Fibroblast of skin of back (primary cell): ENCODE data around the gene FAM161B. TPM values are rescaled to one million over a fixed set of nuclear protein-coding genes. Genes with fewer than 3 reads are reported as not detected.
A peak's percentile ranks its signal among the peaks of the same experiment; 100 is the strongest.
"Not testable (repeated sequence)": the region's sequence is repeated elsewhere in the genome, so short reads cannot be mapped to it uniquely, and the experiment has no call there.

Experiments used
- DNase-seq: peaks from one replicate; pipeline ENCODE4 v3.0.0-alpha.2; 2013
- polyA plus RNA-seq, 2 experiments: library from polyadenylated mRNA; unstranded; fragments of 120-200 nt; gene quantifications; one replicate each; pipeline ENCODE4 v1.2.1, GENCODE V29; 2013; ENCODE audit not compliant: insufficient read length in 2 of 2

Gene FAM161B, protein sequence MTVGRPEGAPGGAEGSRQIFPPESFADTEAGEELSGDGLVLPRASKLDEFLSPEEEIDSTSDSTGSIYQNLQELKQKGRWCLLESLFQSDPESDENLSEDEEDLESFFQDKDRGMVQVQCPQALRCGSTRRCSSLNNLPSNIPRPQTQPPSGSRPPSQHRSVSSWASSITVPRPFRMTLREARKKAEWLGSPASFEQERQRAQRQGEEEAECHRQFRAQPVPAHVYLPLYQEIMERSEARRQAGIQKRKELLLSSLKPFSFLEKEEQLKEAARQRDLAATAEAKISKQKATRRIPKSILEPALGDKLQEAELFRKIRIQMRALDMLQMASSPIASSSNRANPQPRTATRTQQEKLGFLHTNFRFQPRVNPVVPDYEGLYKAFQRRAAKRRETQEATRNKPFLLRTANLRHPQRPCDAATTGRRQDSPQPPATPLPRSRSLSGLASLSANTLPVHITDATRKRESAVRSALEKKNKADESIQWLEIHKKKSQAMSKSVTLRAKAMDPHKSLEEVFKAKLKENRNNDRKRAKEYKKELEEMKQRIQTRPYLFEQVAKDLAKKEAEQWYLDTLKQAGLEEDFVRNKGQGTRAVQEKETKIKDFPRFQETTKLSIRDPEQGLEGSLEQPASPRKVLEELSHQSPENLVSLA
- polyA plus RNA-seq (2013, experiment 1 of 2; ENCODE audit: insufficient read length), result 4.1 TPM
- polyA plus RNA-seq (2013, experiment 2 of 2; ENCODE audit: insufficient read length), result 4.1 TPM

DNA sequence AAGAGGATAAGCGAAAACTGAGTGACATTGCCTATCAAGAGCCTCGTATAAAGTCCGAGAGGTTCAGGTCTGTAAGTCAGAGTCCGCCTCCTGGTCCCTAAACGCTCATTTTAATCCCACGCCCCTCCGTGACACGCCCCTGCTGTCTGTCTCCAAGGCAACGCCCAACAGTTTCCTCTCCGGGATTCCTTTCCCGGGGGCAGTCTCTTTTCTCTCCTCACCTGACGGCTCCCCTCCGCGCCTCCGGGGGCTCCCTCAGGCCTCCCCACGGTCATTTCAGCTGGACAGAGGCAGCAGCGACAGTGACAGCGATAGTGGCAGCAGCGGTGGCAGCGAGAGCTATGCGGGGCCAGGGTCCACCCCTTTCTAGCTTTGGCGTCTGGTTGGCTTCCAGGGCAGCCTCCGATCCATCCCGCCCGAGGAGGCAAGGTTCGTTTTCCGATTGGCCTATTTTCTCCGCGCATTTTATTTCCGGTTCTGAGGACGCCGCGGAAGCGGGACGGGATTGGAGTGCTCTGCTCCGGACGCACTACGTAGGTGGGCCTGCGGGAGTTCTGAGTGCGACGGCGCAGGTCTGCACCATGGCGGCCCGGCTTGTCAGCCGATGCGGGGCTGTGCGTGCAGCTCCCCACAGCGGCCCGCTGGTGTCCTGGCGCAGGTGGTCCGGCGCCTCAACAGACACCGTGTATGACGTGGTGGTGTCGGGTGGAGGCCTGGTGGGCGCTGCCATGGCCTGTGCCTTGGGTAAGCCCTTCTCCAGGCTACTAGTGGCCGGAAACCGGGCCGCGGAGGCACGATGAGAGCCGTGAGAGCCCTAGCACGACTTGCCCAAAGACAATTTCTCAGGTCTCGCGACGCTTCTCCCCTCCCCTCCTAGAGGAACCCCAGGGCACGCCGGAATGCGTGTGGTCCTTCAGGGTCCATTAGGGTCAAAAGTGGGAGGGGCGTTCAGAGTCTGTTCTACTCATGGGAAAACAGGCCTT lies at the start of gene FAM161B, which contains the start of gene COQ6:
Gene FAM161B, minus strand, starts transcription at position 343 of the 983 bp plus-strand sequence. Its CDS starts 68 bp downstream, at position 275.
Gene COQ6, plus strand, starts transcription at position 551 of the 983 bp plus-strand sequence. Its CDS starts 31 bp downstream, at position 582.
- DNase-seq, result peak; percentile 98

DNA sequence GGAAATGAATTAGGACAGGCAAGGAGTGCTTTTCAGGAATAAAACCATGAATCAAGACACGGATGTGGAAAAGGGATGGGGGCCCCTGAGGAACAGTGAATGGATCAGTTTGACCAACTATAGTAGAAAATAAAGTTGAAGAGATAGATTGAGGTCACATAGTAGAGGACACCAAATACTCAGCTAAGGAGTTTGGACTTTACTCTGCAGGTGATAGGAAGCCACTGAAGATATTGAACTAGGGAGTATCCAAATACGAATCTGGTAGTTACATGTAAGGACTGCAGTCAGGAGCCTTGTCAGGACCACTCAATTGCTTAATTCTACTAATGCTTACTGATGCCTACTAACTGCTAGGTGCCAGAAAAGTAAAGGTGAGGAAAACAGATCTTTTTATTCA lies 48.8 kb upstream of the FAM161B start:
- DNase-seq, result no peak

DNA sequence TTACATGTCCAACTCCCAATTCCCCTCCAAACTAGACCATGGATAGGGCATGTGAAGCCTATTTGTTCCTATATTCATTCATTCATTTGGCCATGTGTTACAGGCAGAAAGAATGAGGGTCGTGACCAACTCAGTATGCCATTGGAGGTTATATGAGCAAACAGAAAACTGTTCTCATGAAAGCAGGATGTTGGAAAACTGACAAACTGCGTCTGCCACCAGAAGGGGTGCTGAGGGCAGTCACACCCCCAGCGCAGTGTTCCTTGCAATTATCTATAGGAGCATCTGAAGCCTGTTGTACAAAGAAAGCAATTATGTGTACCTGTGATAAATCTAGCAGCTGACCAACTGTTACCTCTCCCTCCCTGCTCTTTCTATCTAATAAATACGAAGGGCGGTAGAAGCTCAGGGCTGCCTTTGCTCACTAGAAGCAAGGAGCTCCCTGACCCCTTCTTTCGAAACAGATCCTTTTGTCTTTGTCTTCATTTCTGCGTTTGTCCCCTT lies 48.1 kb upstream of the FAM161B start:
- DNase-seq, result no peak

DNA sequence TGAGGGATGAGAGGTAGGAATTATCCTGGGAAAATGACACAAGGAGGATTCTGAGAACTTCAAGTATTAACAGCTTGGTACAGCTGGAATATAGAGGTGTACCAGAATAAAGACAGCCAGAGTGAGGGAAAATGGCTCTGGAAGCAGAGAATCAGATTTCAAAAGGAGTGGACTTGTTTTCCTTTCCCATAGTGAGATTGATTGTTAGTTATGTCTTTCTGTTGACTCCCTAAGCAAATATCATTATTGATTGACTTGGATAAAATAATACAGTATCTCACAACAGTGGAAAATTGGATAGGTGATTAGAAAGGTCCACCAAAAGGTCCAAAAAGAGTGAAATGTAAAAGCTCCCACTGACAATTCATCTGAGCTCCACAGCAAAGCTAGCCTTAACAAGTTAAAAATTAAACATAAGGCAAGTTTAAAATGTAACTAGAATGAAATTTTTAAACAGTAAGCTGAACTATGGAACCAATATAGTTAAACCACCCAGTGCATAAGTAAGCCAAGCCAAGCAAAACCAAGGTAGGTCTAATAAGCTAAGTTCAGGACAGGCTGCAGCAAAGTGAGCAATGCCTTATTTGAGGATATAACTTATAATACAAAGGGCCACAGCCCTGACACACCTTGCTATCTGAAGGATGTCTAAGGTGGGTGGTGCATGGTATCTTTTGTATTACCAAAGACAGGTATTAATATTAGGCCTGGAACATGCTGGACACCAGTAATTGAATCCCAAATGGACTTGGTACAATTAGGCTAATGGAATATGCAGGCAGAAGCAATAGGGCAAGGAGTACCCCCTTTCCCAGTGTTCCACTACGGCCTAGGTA lies 47.4 kb upstream of the FAM161B start:
- DNase-seq, result no peak

DNA sequence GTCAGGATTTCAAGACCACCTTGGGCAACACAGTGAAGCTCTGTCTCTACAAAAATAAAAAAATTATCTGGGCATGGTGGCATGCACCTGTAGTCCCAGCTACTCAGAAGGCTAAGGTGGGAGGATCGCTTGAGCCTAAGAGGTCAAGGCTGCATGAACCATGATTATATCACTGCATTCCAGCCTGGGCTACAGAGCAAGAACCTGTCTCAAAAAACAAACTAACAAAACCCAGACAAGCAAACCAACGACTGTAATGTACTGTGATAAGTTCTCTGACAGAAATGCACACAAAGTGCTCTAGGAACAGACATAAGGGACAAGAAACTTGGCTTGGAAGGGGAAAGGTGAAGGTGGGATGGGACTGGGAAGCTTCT lies 46.8 kb upstream of the FAM161B start:
- no peak for DNase-seq

DNA sequence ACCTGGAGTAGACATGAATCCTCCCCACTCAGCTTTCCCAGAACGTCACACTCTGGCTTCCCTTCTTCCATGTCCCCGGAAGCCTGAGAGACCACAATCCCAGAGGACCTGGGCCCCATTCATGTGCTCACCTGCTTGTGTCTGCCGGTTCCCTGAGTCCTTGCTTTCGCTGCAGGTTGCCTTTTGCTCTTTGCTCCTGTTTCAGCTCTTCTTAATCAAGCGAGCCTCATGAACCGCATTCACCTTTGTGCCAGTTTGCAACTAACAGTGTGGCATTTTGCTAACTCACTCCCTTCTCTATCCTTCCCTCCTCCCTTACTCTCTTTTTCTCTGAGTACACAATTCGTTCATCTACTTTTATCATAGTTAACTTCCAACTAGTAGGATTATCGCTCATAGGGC lies 46.1 kb upstream of the FAM161B start:
- no peak for DNase-seq

DNA sequence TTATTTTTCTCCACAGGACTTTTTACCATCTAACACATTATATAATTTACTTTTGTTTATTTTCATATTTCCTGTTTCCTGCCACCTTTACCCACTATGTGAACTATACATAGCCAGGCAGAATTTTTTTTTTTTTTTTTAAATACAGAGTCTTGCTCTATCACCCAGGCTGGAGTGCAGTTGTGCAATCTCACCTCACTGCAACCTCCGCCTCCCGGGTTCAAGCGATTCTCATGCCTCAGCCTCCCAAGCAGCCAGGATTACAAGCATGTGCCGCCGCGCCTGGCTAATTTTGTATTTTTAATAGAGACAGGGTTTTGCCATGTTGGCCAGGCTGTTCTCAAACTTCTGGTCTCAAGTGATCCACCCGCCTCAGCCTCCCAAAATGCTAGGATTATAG lies 45.0 kb upstream of the FAM161B start:
- DNase-seq, result not testable (repeated sequence)

DNA sequence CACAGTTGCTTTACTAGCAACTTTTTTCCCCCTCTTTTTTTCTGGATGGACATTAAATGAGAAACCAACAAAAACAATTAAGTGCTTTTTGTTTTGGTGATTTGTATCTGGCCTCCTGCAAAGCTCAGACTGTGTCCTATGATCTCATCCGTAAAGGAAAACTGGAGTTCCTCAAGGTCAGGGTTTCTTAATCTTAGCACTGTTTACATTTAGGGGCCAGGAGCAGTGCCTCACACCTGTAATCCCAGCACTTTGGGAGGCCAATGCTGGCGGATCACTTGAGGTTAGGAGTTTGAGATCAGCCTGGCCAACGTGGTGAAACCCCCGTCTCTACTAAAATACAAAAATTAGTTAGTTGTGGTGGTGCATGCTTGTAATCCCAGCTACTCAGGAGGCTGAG lies 41.2 kb upstream of the FAM161B start:
- DNase-seq, result no peak

DNA sequence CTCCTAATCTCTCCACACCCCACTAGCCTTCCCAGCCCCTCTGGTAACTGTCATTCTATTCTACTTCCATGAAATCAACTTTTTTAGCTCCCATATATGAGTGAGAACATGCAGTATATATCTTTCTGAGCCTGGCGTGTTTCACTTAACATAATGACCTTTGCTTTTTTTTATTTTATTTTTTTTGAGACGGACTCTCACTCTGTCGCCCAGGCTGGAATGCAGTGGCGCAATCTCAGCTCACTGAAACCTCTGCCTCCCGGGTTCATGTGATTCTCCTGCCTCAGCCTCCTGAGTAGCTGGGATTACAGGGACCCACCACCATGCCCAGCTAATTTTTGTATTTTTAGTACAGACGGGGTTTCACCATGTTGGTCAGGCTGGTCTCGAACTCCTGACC lies 38.8 kb upstream of the FAM161B start:
- not testable (repeated sequence) for DNase-seq

DNA sequence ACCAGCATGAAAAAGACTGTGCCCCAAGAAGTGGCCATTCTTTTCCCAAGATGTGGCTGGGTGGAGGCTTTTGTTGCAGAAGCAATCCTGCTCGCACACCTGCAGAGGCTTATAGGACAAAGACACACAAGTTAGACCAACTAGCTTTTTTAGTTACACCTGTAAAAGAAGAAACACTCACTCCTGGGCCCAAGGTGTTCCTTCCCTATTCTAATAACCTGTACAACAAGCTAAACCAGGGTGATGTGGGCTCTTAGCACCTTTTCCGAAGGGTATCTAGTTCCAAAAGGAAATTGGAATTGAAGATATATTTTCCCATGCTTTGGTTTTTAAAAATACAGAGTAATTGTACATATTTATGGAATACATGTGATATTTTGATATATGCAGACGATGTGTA lies 38.2 kb upstream of the FAM161B start:
- DNase-seq, result no peak

DNA sequence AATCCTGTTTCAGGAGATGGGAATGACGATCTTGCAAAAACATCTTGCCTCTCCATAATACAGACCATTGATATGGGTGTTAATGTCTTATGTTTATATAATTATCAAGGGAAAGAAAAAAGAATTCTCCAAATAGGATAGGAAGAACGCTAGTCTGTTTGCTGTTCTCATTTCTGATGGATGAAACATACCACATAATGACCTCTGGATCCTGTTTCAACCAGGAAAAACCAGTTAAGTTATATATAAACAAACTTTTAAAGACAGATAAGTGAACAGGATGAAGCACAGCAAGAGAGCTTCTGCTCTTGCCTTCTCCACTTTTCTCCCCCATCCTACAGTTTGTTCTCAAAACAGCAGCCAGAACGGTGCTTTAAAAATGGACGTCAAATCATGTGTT lies 28.0 kb upstream of the FAM161B start:
- no peak for DNase-seq

DNA sequence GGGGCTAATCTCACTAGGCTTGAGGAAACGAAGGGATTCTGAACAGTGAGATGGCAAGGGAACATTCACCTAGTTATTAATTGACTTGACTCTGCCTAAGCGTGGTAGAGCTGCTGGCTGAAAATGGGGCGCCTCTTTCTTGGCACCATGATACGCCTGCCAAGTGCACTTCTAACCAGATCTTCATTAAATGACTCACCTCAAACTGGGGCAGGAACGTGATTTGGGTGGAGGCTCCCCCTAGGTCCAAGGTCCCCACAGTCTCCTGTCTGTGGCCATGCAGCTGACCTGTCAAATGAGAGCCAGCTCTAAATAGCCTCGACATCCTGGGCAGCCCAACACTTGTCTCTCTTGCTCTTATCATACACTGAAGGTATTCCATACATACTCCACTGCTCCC lies 26.2 kb upstream of the FAM161B start:
- DNase-seq, result no peak

DNA sequence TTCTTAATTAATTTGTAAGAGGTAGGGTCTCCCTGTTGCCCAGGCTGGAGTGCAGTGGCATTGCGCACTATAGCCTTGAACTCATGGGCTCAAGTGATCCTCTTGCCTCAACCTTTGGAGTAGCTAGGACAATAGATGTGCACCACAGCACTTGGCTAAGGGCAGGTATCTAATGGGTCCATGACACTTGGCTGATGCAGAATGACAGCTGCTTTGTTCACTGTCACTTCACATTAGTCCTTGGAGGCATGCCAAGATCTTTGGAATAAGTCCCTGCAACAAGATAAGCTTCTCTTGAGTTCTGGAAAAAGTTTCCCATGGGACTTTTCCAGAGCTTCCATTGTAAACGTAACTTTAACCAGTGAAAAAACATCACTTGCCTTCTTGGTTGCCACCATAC lies 23.6 kb upstream of the FAM161B start:
- DNase-seq, result no peak

DNA sequence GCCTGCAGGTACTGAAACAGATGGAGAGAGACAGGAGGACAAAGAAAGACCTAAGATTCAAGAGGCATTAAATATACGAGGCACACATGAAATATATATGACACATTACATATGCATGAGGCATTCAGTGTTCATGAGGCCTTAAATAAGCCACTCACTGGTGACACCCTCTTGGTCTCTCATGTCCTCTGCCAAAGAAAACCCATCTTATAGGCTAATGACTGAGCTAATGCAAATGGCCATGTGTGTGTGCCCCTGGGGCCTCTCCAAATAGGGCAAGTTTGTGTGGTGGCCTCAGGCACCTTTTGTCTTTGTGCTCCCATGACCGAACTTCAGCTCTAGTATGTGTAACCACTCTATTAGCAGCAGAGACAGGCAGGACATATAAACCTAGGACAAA lies 19.0 kb upstream of the FAM161B start:
- DNase-seq, result no peak

DNA sequence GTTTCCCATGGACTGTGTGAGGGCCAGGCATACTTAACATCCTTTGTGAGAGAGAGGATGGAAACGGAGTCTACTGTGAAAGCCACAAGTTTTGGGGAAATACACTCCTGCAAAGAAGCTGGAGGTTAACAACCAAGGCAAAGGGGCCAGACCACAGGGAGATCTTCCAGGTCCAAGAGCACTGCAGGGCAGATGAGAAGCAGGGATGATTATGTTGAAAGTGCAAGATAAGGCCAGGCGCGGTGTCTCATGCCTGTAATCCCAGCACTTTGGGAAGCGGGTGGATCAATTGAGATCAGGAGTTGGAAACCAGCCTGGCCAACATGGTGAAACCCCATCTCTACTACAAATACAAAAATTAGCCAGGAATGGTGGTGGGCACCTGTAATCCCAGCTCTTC lies 15.3 kb upstream of the FAM161B start:
- no peak for DNase-seq

DNA sequence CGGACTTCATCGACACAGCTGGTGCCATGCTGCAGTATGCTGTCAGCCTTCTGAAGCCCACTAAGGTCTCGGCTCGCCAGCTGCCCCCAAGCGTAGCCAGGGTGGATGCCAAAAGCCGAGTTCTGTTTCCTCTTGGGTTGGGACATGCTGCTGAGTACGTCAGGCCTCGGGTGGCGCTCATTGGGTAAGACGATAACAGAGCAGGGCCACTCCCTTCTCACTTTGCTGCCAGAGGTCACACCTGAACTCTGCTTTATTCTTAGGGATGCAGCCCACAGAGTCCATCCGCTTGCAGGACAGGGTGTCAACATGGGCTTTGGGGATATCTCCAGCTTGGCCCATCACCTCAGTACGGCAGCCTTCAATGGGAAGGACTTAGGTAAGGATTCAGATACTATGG lies 11.3 kb upstream of the FAM161B start:
- DNase-seq, result no peak

DNA sequence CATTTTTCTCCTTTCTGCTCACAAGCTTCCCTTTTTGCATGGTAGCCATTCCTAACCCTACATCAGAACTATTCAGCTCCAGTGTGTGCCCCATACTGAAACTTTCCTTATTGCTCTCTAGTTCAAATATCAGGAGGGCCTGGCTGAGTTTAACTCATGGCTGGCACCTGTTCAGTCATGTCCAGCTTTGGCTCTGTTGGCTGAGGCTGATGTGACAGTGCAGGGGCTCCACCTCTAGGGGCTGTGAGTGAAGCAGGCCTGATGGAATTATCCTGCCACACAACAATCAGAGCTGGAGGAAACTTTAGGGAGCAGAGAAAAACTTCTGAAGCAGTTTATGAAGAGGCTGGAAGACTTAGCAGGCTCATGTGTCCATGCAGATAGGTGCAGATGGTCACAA lies 8.7 kb upstream of the FAM161B start:
- DNase-seq, result no peak

DNA sequence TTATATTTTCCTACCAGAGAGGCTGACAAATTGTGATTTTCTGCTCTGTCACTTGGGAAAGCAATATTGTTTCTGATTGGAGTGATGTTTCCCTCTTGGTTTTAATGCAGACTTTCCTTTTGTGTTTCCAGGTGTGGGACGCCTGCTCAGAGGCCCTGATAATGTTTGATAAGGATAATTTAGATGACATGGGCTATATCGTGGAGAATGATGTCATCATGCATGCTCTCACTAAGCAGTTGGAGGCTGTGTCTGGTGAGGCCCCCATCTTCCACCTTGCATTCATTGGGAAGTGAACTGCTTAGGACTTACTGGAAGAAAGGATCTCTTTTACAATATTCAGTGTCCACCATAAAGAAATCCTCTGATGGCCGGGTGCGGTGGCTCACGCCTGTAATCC lies 5.8 kb upstream of the FAM161B start:
- no peak for DNase-seq

DNA sequence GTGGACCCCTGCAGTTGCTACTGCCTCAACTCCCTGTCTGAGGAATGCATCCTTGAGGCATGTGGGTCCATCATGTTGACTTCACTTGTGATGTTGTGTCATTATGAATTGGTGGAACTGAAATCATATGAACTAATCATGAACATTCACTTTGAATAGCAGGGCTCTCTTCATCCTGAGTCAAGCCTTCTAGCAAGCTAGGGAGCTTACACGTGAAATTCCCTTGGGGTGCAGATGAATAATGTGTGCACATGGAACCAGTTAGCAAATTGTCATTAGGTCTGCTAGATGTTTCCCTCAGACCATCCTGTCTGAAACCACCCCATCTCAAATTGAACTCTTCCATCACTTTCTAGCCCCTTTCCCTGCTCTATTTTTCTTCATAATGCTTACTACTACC lies 3.8 kb upstream of the FAM161B start:
- DNase-seq, result no peak

DNA sequence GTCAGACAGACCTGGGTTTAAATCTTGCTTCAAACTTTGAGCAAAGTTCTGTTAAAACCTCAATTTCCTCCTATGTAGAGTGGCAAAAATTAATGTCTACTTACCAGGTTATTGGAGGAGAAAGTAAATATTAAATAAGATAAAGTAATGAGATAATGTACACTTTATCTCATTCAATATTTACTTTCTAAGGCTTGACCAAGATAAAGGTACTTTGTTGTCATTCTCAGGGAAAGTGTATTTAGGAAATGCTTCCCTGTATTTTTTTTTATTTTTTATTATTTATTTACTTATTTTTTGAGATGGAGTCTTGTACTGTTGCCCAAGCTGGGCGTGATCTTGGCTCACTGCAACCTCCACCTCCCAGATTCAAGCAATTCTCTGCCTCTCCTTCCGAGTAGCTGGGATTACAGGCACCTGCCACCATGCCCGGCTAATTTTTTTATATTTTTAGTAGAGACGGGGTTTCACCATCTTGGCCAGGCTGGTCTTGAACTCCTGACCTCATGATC lies 4.7 kb downstream of the FAM161B start:
- DNase-seq, result no peak

DNA sequence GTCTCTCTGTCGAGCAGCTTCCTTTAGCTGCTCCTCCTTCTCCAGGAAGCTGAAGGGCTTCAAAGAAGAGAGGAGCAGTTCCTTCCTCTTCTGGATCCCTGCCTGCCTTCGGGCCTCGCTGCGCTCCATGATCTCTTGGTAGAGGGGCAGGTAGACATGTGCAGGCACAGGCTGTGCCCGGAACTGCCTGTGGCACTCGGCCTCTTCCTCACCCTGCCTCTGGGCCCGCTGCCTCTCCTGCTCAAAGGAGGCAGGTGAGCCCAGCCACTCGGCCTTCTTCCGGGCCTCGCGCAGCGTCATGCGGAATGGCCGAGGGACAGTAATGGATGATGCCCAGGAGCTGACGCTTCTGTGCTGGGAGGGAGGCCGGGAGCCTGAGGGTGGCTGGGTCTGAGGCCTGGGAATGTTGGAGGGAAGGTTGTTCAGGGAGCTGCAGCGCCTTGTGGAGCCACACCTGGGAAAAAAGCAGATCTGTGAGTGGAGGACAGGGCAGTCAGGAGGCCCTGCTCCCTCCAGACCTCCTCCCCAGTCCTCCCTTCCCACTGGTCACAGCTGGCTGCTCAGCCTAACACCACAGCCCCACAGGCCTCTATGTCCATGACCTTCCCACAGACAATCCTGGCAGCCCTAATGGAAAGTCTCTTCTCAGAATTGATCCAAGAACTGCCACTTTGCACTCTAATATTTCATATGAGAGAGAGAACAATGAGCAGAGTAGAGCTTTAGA lies 5.3 kb downstream of the FAM161B start:
- DNase-seq, result no peak
